Medulla oblongata (tissue), 1 donor: ENCODE data around the gene SOX1.
A peak's percentile ranks its signal among the peaks of the same experiment; 100 is the strongest.

Source experiments
- DNase-seq: peaks from one replicate; pipeline ENCODE4 v3.0.0-alpha.2; 2015; ENCODE audit errors: extremely low spot score

The SOX1 gene

GRCh38 chr13:112072534-112073244 is 5.7 kb downstream of the SOX1 start:
- DNase-seq: peak; percentile 45

GRCh38 chr13:112073245-112074138 is 6.5 kb downstream of the SOX1 start:
- DNase-seq: peak; percentile 25

GRCh38 chr13:112074139-112074865 is 7.4 kb downstream of the SOX1 start:
- DNase-seq: no peak

- no peak for DNase-seq
These were observed 10.8 kb downstream of the SOX1 start for GRCh38 chr13:112077729-112078128.

GRCh38 chr13:112078216-112078615 is 11.3 kb downstream of the SOX1 start:
- no peak for DNase-seq

GRCh38 chr13:112078879-112079531 is 12.1 kb downstream of the SOX1 start:
- no peak for DNase-seq

GRCh38 chr13:112079696-112080095 is 12.7 kb downstream of the SOX1 start:
- DNase-seq: no peak

GRCh38 chr13:112083971-112084370 is 17.0 kb downstream of the SOX1 start:
- DNase-seq: no peak

GRCh38 chr13:112092453-112092852 is 25.5 kb downstream of the SOX1 start:
- no peak for DNase-seq

GRCh38 chr13:112095354-112095753 is 28.4 kb downstream of the SOX1 start:
- DNase-seq: no peak

- no peak for DNase-seq
These were observed 30.0 kb downstream of the SOX1 start for GRCh38 chr13:112096959-112097358.

GRCh38 chr13:112097770-112098169 is 30.8 kb downstream of the SOX1 start:
- DNase-seq: no peak

- no peak for DNase-seq
These were observed 31.8 kb downstream of the SOX1 start for GRCh38 chr13:112098699-112099098.

GRCh38 chr13:112101360-112101930 is 34.5 kb downstream of the SOX1 start:
- no peak for DNase-seq

- no peak for DNase-seq
These were observed 35.3 kb downstream of the SOX1 start for GRCh38 chr13:112102243-112102642.

GRCh38 chr13:112103260-112103838 is 36.4 kb downstream of the SOX1 start:
- DNase-seq: no peak

GRCh38 chr13:112103961-112104880 is 37.3 kb downstream of the SOX1 start:
- peak; percentile 26 for DNase-seq

- DNase-seq: no peak
These were observed 37.9 kb downstream of the SOX1 start for GRCh38 chr13:112104881-112105234.

- DNase-seq: no peak
These were observed 38.3 kb downstream of the SOX1 start for GRCh38 chr13:112105244-112105681.

- DNase-seq: no peak
These were observed 38.9 kb downstream of the SOX1 start for GRCh38 chr13:112105892-112106291.
